Psoas muscle (tissue), 8 donors: ENCODE measurements around the gene EFHC1. TPM values are rescaled to one million over a fixed set of nuclear protein-coding genes. Genes with fewer than 3 reads are reported as not detected.

Experiments
- ATAC-seq, 4 donors: fragments of 200-7000 bp; cut with Tn5 transposase; one replicate each; pipeline ENCODE4 v1.9.1; 2020; ENCODE audit warnings: moderate library complexity in 3 of 4, mild to moderate bottlenecking in 2 of 4
- DNase-seq, 2 donors: peaks; one replicate each; pipeline ENCODE4 v3.0.0-alpha.2; 2020
- H3K27ac ChIP-seq: fragments of 200-600 bp; one replicate; pipeline ENCODE4 v1.8.0; 2022
- H3K27me3 ChIP-seq, 3 donors: fragments of 200-600 bp in 1 of 3; one replicate each; pipeline versions ENCODE4 v1.6.1 to v1.8.0; 2013 to 2022; ENCODE audit warnings: low read length in 2 of 3, mild to moderate bottlenecking in 2 of 3, moderate library complexity in 1 of 3; ENCODE audit not compliant: insufficient read depth in 3 of 3
- H3K36me3 ChIP-seq, 2 donors: fragments of 200-600 bp in 1 of 2; one replicate each; pipeline versions ENCODE4 v1.6.1 to v1.8.0; 2013 to 2022; ENCODE audit warnings: low read depth in 1 of 2, mild to moderate bottlenecking in 1 of 2, moderate library complexity in 1 of 2; ENCODE audit not compliant: insufficient read depth in 1 of 2
- H3K4me1 ChIP-seq: fragments of 200-600 bp; one replicate; pipeline ENCODE4 v1.8.0; 2022
- H3K4me3 ChIP-seq: fragments of 200-600 bp; one replicate; pipeline ENCODE4 v1.8.0; 2022; ENCODE audit warnings: mild to moderate bottlenecking
- H3K9me3 ChIP-seq: fragments of 200-600 bp; one replicate; pipeline ENCODE4 v1.8.0; 2022
- CTCF ChIP-seq: fragments of 200-600 bp; IDR thresholded peaks from one replicate; pipeline ENCODE4 v1.8.0; 2022; ENCODE audit warnings: antibody characterized with exemption
- WGBS, 3 donors: extraction: QIAGEN DNeasy Blood & Tissue Kit; methylation state at CpG; one replicate each; pipeline versions ENCODE4 v1.1.6 to v1.1.7; 2013; 5-methylcytosine and 5-hydroxymethylcytosine counted together
- intact Hi-C, 2 donors: fragments of 100-400 bp; cut with DNase I; formaldehyde crosslinking; loops; one replicate each; pipeline versions ENCODE4 v1.11.0 to v1.14.2; 2022
- polyA plus RNA-seq, 3 donors: library from polyadenylated mRNA; stranded (reverse); fragments of 200-250 nt; gene quantifications; one replicate each; pipeline ENCODE4 v1.2.3, GENCODE V29; 2013
- total RNA-seq, 4 donors: library from RNA; stranded (reverse); fragmentation: NEBNext Ultra II Directional in 2 of 4; extraction: Animal tissue kit (Norgen Biotek cat#: 25700) in 2 of 4; gene quantifications; one replicate each; pipeline versions ENCODE4 v1.2.1 to v1.2.4, GENCODE V29; 2021 to 2023
- donor health status: healthy with polysubstance abuse.
- donor health status: DM: no; HTN: no; CAD: no; lungs with moderate emphysema.
- donor health status: Bipolar disorder and iron deficiency.
- donor health status: healthy.
- donor health status: DM: yes; HTN: yes; CAD: no.
- donor health status: DM: no; HTN: no; CAD: no.
- donor health status: DM: no; HTN: no; CAD: no.
- donor health status: DM: yes; HTN: yes; CAD: no.

Gene EFHC1
- total and polyA plus RNA-seq, 7 donors: 1.5 to 3.9 (median 2.0) TPM

GRCh38 chr6:52553719-52554118 is 133.6 kb downstream of the EFHC1 start:
- WGBS, 3 donors: 95 to 100% (median 97%) methylated on average over 2 of the region's 2 CpGs
- no peak for TF ChIP-seq CTCF
- Histone ChIP-seq H3K27ac (no peak overlapping the region), H3K36me3 (no peaks in the 10 kb centered on the region), H3K9me3 (no peaks in the 10 kb centered on the region), H3K27me3 (no peaks in the 10 kb centered on the region), H3K4me3 (no peak overlapping the region), H3K4me1 (peaks cover 25% of the 10 kb centered on the region)
- no peak for ATAC-seq
- DNase-seq: no peak
- intact Hi-C loops: no loop called here

- ATAC-seq: no peak
- WGBS, 3 donors: 94 to 98% (median 97%) methylated on average over 6 of the region's 6 CpGs
- DNase-seq: no peak
- H3K27ac ChIP-seq: no peak overlapping the region
- no peaks in the 10 kb centered on the region for H3K36me3 ChIP-seq
- H3K4me1 ChIP-seq: peaks cover 25% of the 10 kb centered on the region
- H3K27me3 ChIP-seq: no peaks in the 10 kb centered on the region
- intact Hi-C loops: no loop called here
- TF ChIP-seq CTCF: no peak
- H3K9me3 ChIP-seq: no peaks in the 10 kb centered on the region
- H3K4me3 ChIP-seq: no peak overlapping the region
Measured at GRCh38 chr6:52554684-52555280, 134.6 kb downstream of the EFHC1 start.

DNA sequence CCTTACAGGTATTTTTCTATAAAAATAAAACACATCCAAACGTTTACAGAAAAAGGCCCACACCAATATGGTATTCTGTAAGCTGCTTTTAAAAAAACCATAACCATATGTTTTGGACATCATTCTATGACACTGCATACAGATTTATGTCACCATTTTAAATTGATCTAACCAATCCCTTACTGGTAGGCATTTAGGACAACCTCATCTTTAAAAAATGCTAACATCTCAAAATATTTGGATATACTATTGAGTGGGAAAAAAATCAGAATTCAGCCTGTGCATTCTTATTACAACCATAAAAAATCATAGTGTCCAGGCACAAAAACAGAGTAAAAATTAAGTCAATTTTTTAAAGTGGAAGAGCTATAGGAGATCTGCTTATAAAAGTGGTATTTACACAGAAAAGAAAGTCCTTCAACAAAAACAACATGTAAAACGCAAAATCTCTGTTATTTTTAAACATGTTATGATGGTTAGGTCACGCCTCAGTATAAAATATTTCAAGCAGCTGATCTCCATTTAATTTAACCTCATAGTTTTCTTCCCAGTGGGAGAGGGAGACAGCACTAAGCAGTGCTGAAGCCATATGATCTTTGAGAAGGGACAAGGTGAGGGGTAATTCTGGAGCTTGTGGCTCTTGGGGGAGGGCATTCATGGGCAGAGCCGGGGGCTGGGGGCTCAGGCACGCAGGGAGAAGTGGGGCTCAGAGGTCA is 135.5 kb downstream of the EFHC1 start:
- Histone ChIP-seq H3K9me3 (no peaks in the 10 kb centered on the region), H3K4me3 (no peak overlapping the region), H3K36me3 (no peaks in the 10 kb centered on the region), H3K27me3 (no peaks in the 10 kb centered on the region), H3K27ac (no peak overlapping the region), H3K4me1 (peaks cover 18% of the 10 kb centered on the region)
- intact Hi-C loops: no loop called here
- DNase-seq (no peak), ATAC-seq (no peak)
- no peak for TF ChIP-seq CTCF
- 73 to 79% (median 78%) methylated on average over 5 of the region's 5 CpGs for WGBS, 3 donors

- no peak for TF ChIP-seq CTCF
- WGBS, 3 donors: 73 to 82% (median 76%) methylated on average over 11 of the region's 11 CpGs
- DNase-seq (no peak), ATAC-seq (no peak)
- H3K4me1 ChIP-seq: no peaks in the 10 kb centered on the region
- no peaks in the 10 kb centered on the region for H3K9me3 ChIP-seq
- intact Hi-C loops: no loop called here
- no peak overlapping the region for H3K4me3 ChIP-seq
- no peaks in the 10 kb centered on the region for H3K36me3 ChIP-seq
- no peaks in the 10 kb centered on the region for H3K27me3 ChIP-seq
- H3K27ac ChIP-seq: no peak overlapping the region
Measured at GRCh38 chr6:52557389-52558265, 137.5 kb downstream of the EFHC1 start.
